ENCODE results near the gene SEC62. TPM values are rescaled to one million over a fixed set of nuclear protein-coding genes. Genes with fewer than 3 reads are reported as not detected.

Gene SEC62
- total RNA-seq, 3 donors from 2014 or later = 55.1 to 101 (median 56.1) TPM

DNA sequence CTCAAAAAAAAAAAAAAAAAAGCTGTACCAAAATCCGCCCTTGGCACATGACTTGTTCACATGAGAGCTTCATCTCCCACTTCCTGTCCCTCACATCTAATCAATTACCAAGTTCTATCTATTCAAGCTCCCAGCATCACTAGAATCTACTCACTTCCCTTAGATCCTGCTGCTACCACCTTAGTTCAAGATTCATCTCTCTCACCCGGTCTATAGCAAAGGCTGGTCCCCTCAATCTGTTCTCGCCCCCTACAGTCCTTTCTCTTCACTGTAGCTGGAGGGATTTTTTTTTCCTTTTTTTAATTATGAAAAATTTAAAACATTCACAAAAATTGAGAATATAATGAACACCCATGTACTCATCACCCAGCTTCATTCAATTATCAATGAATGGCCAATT, 54.5 kb downstream of the SEC62 start:
- intact Hi-C loops (cut with DNase I; ENCODE audit: low total_unique reads) = no loop called here
- Histone ChIP-seq H3K4me3 (no peak overlapping the region), H3K27me3 (no peaks in the 10 kb centered on the region), H3K36me3 (no peaks in the 10 kb centered on the region), H3K27ac (no peak overlapping the region), H3K9me3 (no peaks in the 10 kb centered on the region), H3K4me1 (no peaks in the 10 kb centered on the region)
- no peak for DNase-seq (ENCODE audit: low spot score in 2 of 2)
- TF ChIP-seq POLR2AphosphoS5 (IDR thresholded peaks at IDR 0.05) (no peak), POLR2A (IDR thresholded peaks at IDR 0.05) (no peak)
- TF ChIP-seq, protein P1, sequence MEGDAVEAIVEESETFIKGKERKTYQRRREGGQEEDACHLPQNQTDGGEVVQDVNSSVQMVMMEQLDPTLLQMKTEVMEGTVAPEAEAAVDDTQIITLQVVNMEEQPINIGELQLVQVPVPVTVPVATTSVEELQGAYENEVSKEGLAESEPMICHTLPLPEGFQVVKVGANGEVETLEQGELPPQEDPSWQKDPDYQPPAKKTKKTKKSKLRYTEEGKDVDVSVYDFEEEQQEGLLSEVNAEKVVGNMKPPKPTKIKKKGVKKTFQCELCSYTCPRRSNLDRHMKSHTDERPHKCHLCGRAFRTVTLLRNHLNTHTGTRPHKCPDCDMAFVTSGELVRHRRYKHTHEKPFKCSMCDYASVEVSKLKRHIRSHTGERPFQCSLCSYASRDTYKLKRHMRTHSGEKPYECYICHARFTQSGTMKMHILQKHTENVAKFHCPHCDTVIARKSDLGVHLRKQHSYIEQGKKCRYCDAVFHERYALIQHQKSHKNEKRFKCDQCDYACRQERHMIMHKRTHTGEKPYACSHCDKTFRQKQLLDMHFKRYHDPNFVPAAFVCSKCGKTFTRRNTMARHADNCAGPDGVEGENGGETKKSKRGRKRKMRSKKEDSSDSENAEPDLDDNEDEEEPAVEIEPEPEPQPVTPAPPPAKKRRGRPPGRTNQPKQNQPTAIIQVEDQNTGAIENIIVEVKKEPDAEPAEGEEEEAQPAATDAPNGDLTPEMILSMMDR (IDR thresholded peaks at IDR 0.05) = no peak

DNA sequence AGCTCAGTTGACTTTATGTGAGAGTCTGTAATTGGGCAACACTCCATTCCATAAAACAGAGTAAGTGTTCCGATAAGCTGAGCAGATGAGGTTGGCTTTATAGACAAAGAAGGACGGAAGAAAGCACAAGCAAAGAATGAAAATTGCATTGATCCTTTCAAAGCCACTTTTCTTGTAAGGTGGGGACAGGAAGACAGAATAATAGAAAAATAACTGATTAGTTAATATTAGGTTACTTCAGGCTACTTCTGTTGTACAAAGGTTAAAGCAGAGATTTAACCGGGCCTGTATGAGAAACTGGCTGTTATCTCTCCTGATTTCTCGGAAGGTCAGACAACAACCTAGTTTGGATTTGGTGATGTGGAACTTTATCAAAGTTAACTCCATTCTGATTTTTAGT, 55.7 kb downstream of the SEC62 start:
- no peaks in the 10 kb centered on the region for H3K9me3 ChIP-seq
- no peaks in the 10 kb centered on the region for H3K4me1 ChIP-seq
- H3K27ac ChIP-seq = no peak overlapping the region
- intact Hi-C loops (cut with DNase I; ENCODE audit: low total_unique reads) = no loop called here
- no peaks in the 10 kb centered on the region for H3K27me3 ChIP-seq
- H3K4me3 ChIP-seq = no peak overlapping the region
- no peaks in the 10 kb centered on the region for H3K36me3 ChIP-seq
- no peak for TF ChIP-seq POLR2AphosphoS5 (IDR thresholded peaks at IDR 0.05)
- TF ChIP-seq, protein P1 (IDR thresholded peaks at IDR 0.05) = no peak
- DNase-seq (ENCODE audit: low spot score in 2 of 2) = no peak

DNA sequence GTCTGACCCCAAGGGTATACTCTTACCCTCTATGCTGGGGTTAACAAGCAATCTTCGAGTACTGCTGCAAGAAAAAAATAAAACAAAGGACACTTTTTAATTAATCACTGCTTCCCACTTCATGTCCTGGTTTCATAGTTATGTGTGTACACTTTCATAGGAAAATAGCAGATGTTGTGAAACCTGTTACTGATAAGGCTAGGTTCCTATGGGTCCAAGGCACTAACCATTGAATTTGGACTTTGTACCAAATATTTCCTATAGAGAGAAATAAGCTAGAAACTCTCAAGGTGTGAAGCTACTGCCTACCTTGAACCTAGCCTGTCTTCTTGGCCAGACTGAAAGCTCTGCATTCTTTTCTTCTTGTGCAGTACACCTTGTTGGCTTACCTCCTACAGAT, 56.6 kb downstream of the SEC62 start:
- Histone ChIP-seq H3K27ac (no peak overlapping the region), H3K9me3 (no peaks in the 10 kb centered on the region), H3K4me3 (no peak overlapping the region), H3K4me1 (no peaks in the 10 kb centered on the region), H3K27me3 (no peaks in the 10 kb centered on the region), H3K36me3 (no peaks in the 10 kb centered on the region)
- DNase-seq (ENCODE audit: low spot score in 2 of 2) = no peak
- no peak for TF ChIP-seq POLR2A (IDR thresholded peaks at IDR 0.05)
- TF ChIP-seq, protein P1 (IDR thresholded peaks at IDR 0.05) = no peak
- TF ChIP-seq POLR2AphosphoS5 (IDR thresholded peaks at IDR 0.05) = no peak
- intact Hi-C loops (cut with DNase I; ENCODE audit: low total_unique reads) = no loop called here

DNA sequence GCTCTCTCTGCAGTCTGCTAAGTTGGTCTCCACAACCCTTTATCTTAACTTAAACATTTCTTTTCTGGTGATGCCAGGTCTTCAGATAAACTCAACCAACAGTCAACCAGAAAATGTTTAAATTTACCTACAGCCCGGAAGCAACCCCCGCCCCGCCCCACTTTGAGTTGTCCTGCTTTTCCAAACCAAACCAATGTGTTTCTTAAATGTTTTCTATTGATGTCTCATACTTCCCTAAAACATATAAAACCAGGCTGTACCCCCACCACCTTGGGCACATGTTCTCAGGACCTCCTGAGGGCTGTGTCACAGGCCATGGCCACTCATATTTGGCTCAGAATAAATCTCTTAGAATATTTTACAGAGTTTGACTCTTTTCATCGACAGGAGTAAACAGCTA, 58.0 kb downstream of the SEC62 start:
- intact Hi-C loops (cut with DNase I; ENCODE audit: low total_unique reads) = no loop called here
- Histone ChIP-seq H3K27me3 (no peaks in the 10 kb centered on the region), H3K27ac (no peak overlapping the region), H3K4me3 (no peak overlapping the region), H3K36me3 (no peaks in the 10 kb centered on the region), H3K9me3 (no peaks in the 10 kb centered on the region), H3K4me1 (no peaks in the 10 kb centered on the region)
- DNase-seq (ENCODE audit: low spot score in 2 of 2) = no peak
- TF ChIP-seq POLR2AphosphoS5 (IDR thresholded peaks at IDR 0.05) (no peak), POLR2A (IDR thresholded peaks at IDR 0.05) (no peak)
- TF ChIP-seq, protein P1 (IDR thresholded peaks at IDR 0.05) = no peak

DNA sequence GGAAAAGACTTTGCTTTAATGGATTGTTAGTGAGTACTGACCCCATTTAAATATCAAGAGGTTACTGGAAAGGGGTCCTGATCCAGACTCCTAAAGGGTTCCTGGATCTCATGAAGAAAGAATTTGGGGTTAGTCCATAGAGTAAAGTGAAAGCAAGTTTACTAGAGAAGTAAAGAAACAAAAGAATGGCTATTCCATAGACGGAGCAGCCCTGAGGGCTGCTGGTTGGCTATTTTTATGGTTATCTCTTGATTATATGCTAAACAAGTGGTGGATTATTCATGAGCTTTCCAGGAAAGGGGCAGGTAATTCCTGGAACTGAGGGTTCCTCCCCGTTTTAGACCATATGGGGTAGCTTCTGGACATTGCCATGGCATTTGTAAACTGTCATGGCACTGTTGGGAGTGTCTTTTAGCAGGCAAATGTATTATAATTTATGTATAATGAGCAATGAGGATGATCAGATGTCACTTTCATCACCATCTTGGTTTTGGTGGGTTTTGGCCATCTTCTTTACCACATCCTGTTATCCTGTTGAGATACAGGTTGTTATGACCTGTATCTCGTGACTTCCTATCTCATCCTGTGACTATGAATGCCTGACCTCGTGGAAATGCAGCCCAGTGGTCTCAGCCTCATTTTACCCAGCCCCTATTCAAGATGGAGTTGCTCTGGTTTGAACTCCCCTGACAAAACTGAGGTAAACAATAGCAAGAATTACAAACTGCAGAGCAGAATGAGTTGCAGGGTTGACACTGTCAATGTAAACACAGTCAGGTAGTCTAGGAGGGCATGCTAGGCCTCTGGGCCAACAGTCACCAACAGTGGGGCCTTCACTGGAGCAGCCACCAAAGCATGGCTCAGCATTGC, 60.9 kb downstream of the SEC62 start:
- H3K27me3 ChIP-seq = no peaks in the 10 kb centered on the region
- intact Hi-C loops (cut with DNase I; ENCODE audit: low total_unique reads) = no loop called here
- no peak for TF ChIP-seq POLR2AphosphoS5 (IDR thresholded peaks at IDR 0.05)
- TF ChIP-seq, protein P1 (IDR thresholded peaks at IDR 0.05) = no peak
- TF ChIP-seq POLR2A (IDR thresholded peaks at IDR 0.05) = no peak
- no peak for DNase-seq (ENCODE audit: low spot score in 2 of 2)
- H3K36me3 ChIP-seq = no peaks in the 10 kb centered on the region
- H3K9me3 ChIP-seq = no peaks in the 10 kb centered on the region
- H3K4me3 ChIP-seq = no peak overlapping the region
- no peak overlapping the region for H3K27ac ChIP-seq
- H3K4me1 ChIP-seq = no peaks in the 10 kb centered on the region

All from breast epithelium (tissue), 4 donors.